Sigmoid colon (tissue), 7 donors: ENCODE results near the gene IFT25. TPM values are rescaled to one million over a fixed set of nuclear protein-coding genes. Genes with fewer than 3 reads are reported as not detected.
A peak's percentile ranks its signal among the peaks of the same experiment; 100 is the strongest.

Experiments
- DNase-seq: peaks from one replicate; pipeline ENCODE4 v3.0.0-alpha.2; 2019
- H3K27ac ChIP-seq, 4 donors: fragments of 200-600 bp; sonication (generic); one replicate each; pipeline ENCODE4 v1.5.1; 2016 to 2019; ENCODE audit warnings: mild to moderate bottlenecking in 1 of 4
- H3K27me3 ChIP-seq, 3 donors: fragments of 200-600 bp; sonication (generic); one replicate each; pipeline ENCODE4 v1.5.1; 2019; ENCODE audit warnings: mild to moderate bottlenecking in 1 of 3
- H3K36me3 ChIP-seq, 4 donors: fragments of 200-600 bp; sonication (generic); one replicate each; pipeline ENCODE4 v1.5.1; 2016 to 2019
- H3K4me1 ChIP-seq, 4 donors: fragments of 200-600 bp; sonication (generic); one replicate each; pipeline ENCODE4 v1.5.1; 2017 to 2019
- H3K4me3 ChIP-seq, 4 donors: fragments of 200-600 bp; sonication (generic); one replicate each; pipeline ENCODE4 v1.5.1; 2017 to 2019; ENCODE audit warnings: mild to moderate bottlenecking in 2 of 4, moderate library complexity in 1 of 4
- H3K9me3 ChIP-seq, 4 donors: fragments of 200-600 bp in 3 of 4; sonication (generic) in 3 of 4; one replicate each; pipeline versions ENCODE4 v1.5.1 to v1.6.1; 2013 to 2019
- EP300 ChIP-seq, 4 donors: sonication (generic); formaldehyde crosslinking; IDR thresholded peaks; one replicate each; pipeline ENCODE4 v1.6.1; 2017; ENCODE audit warnings: antibody characterized with exemption in 4 of 4
- POLR2A ChIP-seq, 2 donors: fragments of 450-650 bp; IDR thresholded peaks; one replicate each; pipeline ENCODE4 v1.6.1; 2016; ENCODE audit warnings: antibody characterized with exemption in 2 of 2, mild to moderate bottlenecking in 2 of 2, moderate library complexity in 2 of 2
- POLR2AphosphoS5 ChIP-seq, 4 donors: sonication (generic); formaldehyde crosslinking; IDR thresholded peaks; one replicate each; pipeline ENCODE4 v1.6.1; 2017; ENCODE audit warnings: antibody characterized with exemption in 4 of 4
- WGBS, 2 donors: extraction: QIAGEN DNeasy Blood & Tissue Kit; methylation state at CpG; one replicate each; pipeline ENCODE4 v1.1.7; 2013; 5-methylcytosine and 5-hydroxymethylcytosine counted together
- intact Hi-C: fragments of 100-400 bp; cut with DNase I; formaldehyde crosslinking; loops from one replicate; pipeline ENCODE4 v1.15.1; 2023
- polyA plus RNA-seq, 3 donors: library from polyadenylated mRNA; stranded (reverse); fragments of 200-250 nt; gene quantifications; one replicate each; pipeline ENCODE4 v1.2.3, GENCODE V29; 2013
- total RNA-seq, 4 donors: library from RNA; depleted of rRNA; stranded (reverse); fragments of >200 nt; gene quantifications; one replicate each; pipeline ENCODE4 v1.1.0, GENCODE V29; 2016
- TF ChIP-seq, protein P1 (sequence below), 4 experiments: fragments of 450-650 bp in 3 of 4; fragments of 200-600 bp in 1 of 4; IDR thresholded peaks; one replicate each; pipeline ENCODE4 v1.5.1; 2016 to 2019; ENCODE audit warnings: antibody characterized with exemption in 4 of 4, mild to moderate bottlenecking in 3 of 4, moderate library complexity in 2 of 4
- donor health status: healthy with polysubstance abuse.
- donor health status: Bipolar disorder and iron deficiency.
- donor health status: healthy.

IFT25 gene
- total and polyA plus RNA-seq, 7 donors, result 16.1 to 33.9 (median 25.0) TPM

DNA sequence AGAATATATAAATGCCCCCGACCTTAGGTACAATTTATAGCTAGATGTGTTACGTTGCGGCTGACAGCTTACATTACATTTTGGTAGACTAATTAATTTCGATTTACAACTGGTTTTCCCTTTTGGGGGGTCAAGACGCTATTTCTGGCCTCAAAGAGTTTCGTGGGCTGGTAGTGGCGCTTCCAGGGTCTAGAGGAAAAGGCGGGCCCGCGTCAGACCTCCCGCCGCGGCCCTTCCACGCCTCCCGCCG lies 391 bp downstream of the IFT25 start:
- DNase-seq, result no peak
- TF ChIP-seq EP300 (IDR thresholded peaks at IDR 0.05) (no peak), POLR2A (IDR thresholded peaks at IDR 0.05) (no peak), POLR2AphosphoS5 (IDR thresholded peaks at IDR 0.05) (no peak)
- TF ChIP-seq, protein P1, sequence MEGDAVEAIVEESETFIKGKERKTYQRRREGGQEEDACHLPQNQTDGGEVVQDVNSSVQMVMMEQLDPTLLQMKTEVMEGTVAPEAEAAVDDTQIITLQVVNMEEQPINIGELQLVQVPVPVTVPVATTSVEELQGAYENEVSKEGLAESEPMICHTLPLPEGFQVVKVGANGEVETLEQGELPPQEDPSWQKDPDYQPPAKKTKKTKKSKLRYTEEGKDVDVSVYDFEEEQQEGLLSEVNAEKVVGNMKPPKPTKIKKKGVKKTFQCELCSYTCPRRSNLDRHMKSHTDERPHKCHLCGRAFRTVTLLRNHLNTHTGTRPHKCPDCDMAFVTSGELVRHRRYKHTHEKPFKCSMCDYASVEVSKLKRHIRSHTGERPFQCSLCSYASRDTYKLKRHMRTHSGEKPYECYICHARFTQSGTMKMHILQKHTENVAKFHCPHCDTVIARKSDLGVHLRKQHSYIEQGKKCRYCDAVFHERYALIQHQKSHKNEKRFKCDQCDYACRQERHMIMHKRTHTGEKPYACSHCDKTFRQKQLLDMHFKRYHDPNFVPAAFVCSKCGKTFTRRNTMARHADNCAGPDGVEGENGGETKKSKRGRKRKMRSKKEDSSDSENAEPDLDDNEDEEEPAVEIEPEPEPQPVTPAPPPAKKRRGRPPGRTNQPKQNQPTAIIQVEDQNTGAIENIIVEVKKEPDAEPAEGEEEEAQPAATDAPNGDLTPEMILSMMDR (IDR thresholded peaks at IDR 0.05), result no peak
- Histone ChIP-seq H3K27me3 (no peaks in the 10 kb centered on the region), H3K27ac (peak overlapping the region; percentile 92 to 96 (median 94)), H3K4me1 (peaks cover 0 to 43% (median 33%) of the 10 kb centered on the region in 4 donors), H3K36me3 (no peaks in the 10 kb centered on the region), H3K4me3 (peak overlapping the region; percentile 68 to 93 (median 82)), H3K9me3 (no peaks in the 10 kb centered on the region)
- WGBS, 2 donors, result 0 to 1% methylated on average over 16 of the region's 16 CpGs
- intact Hi-C loops, result loop anchor here (5.0 kb wide), 1 partner anchor 108 kb away; the partner anchor contains the start of gene NDC1

DNA sequence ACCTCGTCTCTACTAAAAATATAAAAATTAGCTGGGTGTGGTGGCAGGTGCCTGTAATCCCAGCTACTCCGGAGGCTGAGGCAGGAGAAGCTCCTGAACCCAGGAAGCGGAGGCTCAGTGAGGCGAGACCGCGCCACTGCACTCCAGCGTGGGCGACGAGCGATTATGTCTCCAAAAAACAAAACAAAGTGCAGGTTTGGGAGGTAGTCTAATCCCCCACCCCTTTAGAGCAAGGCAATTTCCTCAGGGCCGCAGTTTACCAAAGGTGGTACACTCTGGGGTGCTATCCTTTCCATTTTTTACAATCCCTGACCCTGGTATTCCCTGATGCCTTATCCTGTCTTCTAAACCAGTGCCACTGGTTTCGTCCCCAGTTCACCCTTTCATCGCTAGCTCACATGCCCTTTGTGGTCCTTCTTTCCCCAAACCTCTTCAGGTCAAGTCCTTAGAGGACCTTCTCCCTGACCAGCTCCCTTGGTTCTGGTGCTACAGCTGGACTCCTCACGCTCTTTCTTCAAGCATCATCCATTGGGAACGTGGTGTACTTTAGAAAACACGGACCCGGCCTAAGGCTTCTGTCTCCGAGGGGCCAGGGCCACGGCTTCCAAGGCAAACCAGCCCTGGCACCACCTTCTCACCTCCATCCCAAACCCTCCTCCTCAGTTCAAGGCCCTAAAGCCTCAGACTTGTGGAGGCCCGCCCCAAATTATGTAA lies 873 bp downstream of the IFT25 start:
- TF ChIP-seq POLR2AphosphoS5 (IDR thresholded peaks at IDR 0.05), result no peak
- TF ChIP-seq EP300 (IDR thresholded peaks at IDR 0.05), result no peak

GRCh38 chr1:53943490-53944043 lies 1.9 kb downstream of the IFT25 start:
- Histone ChIP-seq H3K4me3 (no peak overlapping the region), H3K4me1 (peaks cover 0 to 30% (median 29%) of the 10 kb centered on the region in 4 donors), H3K27me3 (no peaks in the 10 kb centered on the region), H3K27ac (no peak overlapping the region), H3K9me3 (no peaks in the 10 kb centered on the region), H3K36me3 (no peaks in the 10 kb centered on the region)
- no peak for DNase-seq
- TF ChIP-seq EP300 (IDR thresholded peaks at IDR 0.05) (no peak), POLR2A (IDR thresholded peaks at IDR 0.05) (no peak), POLR2AphosphoS5 (IDR thresholded peaks at IDR 0.05) (no peak)
- TF ChIP-seq, protein P1 (IDR thresholded peaks at IDR 0.05), result no peak
- intact Hi-C loops, result no loop called here
- WGBS, 2 donors, result 97% methylated on average over 14 of the region's 14 CpGs

More for the DNA sequence above, 873 bp downstream of the IFT25 start:
- Histone ChIP-seq H3K27me3 (no peaks in the 10 kb centered on the region), H3K4me1 (peaks cover 0 to 41% (median 32%) of the 10 kb centered on the region in 4 donors), H3K4me3 (peak overlapping the region; percentile 68 to 93 (median 82)), H3K36me3 (no peaks in the 10 kb centered on the region), H3K27ac (peak overlapping the region; percentile 92 to 96 (median 94)), H3K9me3 (no peaks in the 10 kb centered on the region)
- intact Hi-C loops, result loop anchor here (5.0 kb wide), 1 partner anchor 107 kb away; the partner anchor contains the start of gene NDC1
- WGBS, 2 donors, result 62 to 65% methylated on average over 20 of the region's 20 CpGs
- DNase-seq, result no peak

DNA sequence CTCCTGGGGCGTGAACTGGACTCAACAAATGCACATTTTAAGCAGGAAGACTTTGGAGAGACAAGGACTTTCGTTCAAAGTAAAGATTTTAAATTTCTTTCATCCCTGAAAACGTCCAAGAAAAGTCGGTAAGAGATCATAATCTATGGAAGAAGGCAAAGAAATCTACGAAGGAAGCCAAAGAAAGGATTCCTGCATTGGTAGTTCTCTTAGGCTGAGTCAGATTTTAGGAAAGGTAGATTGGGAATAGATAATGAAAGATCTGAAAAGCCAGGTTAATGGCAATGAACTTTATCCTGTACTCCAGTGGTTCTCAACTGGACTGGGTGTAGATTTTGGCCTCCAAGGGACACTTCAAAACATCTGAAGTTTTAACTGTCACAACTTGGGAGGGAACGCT lies 2.4 kb downstream of the IFT25 start:
- no peak overlapping the region for H3K4me3 ChIP-seq
- no peaks in the 10 kb centered on the region for H3K36me3 ChIP-seq
- no peaks in the 10 kb centered on the region for H3K9me3 ChIP-seq
- DNase-seq, result no peak
- TF ChIP-seq POLR2A (IDR thresholded peaks at IDR 0.05) (no peak), POLR2AphosphoS5 (IDR thresholded peaks at IDR 0.05) (no peak), EP300 (IDR thresholded peaks at IDR 0.05) (no peak)
- TF ChIP-seq, protein P1 (IDR thresholded peaks at IDR 0.05), result no peak
- peaks cover 0 to 28% (median 25%) of the 10 kb centered on the region in 4 donors for H3K4me1 ChIP-seq
- intact Hi-C loops, result no loop called here
- WGBS, 2 donors, result 93 to 96% methylated on average over 6 of the region's 6 CpGs
- no peaks in the 10 kb centered on the region for H3K27me3 ChIP-seq
- no peak overlapping the region for H3K27ac ChIP-seq

- Histone ChIP-seq H3K27me3 (no peaks in the 10 kb centered on the region), H3K4me1 (peaks cover 0 to 21% (median 18%) of the 10 kb centered on the region in 4 donors), H3K9me3 (no peaks in the 10 kb centered on the region), H3K27ac (no peak overlapping the region), H3K4me3 (no peak overlapping the region), H3K36me3 (no peaks in the 10 kb centered on the region)
- intact Hi-C loops, result no loop called here
- TF ChIP-seq, protein P1 (IDR thresholded peaks at IDR 0.05), result no peak
- no peak for TF ChIP-seq EP300 (IDR thresholded peaks at IDR 0.05)
- TF ChIP-seq POLR2A (IDR thresholded peaks at IDR 0.05), result no peak
- TF ChIP-seq POLR2AphosphoS5 (IDR thresholded peaks at IDR 0.05), result no peak
- 91 to 92% methylated on average over 7 of the region's 7 CpGs for WGBS, 2 donors
- DNase-seq, result no peak
Measured at GRCh38 chr1:53942127-53942957, 3.2 kb downstream of the IFT25 start.
